OCI-M1 (cell line): ENCODE results near the gene HBS1L.
"Not testable (repeated sequence)": the region's sequence is repeated elsewhere in the genome, so short reads cannot be mapped to it uniquely, and the experiment has no call there.

Experiments
- DNase-seq: peaks from one replicate; lab custom pipeline; 2025; lab: John Stamatoyannopoulos, UW

The HBS1L gene

DNA sequence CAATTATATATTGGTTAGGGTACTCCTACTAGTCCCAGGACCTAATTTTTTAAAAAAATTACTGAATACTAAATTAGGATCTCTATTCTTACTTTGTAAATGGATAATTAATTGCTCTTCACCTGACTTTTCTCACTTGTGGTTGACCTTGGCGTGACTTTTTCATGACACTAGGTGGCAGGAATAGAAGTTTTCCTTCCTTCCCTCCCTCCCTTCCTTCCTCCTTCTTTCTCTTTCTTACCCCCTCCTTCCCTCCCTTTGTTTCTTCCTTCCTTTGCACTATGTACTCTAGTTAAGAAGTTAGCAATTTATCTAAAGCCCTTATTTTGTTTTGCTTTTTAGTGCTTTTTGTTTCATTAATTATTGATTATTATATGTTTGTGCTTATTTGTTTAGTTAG is 20.4 kb upstream of the HBS1L start:
- DNase-seq = peak; percentile 86

DNA sequence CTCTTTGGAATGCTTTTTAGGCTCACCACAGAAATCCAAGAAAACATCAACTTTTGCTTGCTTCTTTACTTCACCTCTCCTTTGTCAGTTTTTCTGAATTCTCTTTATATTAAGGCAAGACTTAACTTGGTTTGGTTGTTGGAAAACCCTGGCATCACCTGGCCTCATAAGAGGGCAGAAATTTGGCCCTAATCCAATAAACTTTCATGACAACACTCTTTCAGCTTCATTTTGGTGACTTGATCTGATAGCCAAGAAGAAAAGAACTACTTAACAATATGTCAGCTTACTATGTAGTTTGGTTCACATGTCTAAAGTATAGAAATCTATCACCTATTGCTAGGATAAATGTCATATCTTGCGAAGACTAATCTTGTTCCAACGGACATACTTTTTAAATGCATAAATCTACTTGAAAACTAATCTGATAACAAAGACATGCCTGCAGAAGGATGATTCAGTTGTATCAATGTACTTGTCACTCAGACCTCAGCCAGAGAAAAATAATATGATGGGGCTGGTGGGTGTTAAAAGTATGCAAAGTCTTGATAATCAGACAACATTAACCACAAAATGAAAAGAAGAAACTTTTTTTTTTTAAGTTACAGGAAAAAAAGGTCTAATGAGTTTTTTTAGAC is 19.3 kb upstream of the HBS1L start:
- DNase-seq = peak; percentile 94

DNA sequence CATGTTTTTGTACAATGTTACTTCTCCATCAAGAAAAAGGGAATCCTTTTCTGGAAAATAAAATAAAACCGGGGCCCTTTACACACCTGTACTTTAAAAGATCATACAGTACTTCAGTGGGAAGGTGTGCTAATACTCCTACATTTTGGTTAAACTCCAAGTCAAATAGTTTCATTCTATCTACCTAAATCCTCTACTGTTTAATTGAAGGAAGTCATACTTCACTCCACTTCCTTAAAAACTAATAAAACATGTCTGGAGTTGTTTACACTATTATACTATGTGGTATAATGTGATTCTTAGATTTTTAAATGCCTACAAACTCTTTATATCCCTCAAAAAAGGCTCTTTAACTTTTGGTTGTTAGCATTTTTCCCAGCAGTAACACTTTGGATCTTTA is 18.6 kb upstream of the HBS1L start:
- DNase-seq = no peak

DNA sequence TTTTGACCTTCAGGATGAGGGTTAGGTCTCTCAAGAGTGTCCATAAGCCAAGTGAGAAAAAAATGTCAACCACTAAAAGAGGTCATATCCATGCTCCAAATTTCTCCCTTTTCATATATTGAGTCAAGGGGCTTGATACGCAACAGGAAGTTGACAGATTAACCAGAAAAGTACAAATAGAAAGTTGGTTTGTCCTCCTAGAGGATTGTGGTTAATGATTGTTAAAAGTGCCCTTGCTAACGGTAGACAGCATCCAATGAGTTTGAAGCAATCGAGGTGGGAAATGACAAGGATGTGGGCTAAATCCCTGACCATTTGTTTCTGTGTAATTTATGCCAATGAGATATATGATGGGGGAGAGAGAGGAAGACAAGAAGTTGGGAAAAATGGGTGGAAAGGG is 18.1 kb upstream of the HBS1L start:
- no peak for DNase-seq

DNA sequence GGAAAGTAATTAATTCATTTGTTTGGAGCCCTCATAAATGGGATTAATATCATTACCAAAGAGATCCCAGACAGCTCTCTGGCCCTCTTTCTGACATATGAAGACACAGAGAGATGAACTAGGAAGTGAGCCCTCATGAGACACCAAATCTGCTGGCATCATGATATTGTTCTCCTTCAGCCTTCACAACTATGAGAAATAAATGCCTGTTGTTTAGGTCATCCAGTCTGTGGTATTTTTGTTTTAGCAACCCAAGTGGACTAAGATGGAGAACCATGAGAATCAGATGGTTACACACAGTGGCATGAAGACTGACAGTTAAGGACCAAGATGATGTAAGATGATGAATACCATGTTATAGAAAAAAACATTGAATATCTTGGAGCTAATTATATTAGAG is 16.9 kb upstream of the HBS1L start:
- no peak for DNase-seq

DNA sequence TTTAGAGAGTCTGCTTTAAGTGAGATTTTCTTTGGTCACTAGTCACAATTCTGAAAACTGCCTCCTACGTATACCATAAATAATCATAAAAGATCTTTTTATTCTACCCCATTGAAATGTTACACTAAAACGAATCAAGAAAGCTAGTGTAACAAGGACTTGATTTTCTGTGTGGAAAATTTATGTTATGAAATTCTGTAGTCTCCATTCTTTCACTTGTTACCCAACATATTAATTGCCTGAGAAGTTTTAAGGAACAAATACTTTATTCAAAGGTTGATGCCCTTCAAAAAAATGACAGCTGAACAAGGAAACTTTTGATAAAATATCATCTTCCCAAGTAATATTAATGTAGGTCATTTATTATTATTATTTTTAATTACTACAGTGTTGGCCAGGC is 13.3 kb upstream of the HBS1L start:
- no peak for DNase-seq

DNA sequence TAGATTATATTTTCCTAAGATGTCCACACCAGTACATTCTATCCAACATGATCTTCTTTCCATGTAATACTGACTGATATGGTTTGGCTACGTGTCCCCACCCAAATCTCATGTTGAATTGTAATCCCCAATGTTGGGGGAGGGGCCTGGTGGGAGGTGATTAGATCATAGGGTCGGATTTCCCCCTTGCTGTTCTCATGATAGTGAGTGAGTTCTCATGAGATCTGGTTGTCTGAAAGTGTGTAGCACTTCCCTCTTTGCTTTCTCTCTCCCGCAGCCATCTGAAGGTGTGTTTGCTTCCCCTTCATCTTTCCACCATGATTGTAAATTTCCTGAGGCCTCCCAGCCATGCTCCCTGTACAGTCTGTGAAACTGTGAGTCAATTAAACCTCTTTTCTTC is 12.2 kb upstream of the HBS1L start:
- DNase-seq = no peak

DNA sequence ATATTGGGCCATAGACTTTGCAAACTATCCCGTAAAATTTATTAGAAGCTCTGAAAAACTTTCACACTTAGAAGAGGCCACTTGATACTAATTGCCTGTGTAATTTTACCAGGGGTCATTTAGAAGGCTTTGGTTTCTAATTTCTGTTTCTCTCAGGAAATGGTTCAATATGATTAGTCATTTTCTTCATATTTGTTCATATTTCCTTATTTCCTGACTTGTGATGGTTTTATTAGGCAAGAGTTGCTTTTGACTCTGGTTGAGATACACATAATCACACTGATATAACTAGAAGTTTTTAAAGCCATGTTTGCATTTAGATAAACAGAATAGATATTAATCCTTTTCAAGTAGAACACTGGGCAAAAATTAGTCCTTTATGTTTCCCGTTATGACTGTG is 11.8 kb upstream of the HBS1L start:
- DNase-seq = no peak

DNA sequence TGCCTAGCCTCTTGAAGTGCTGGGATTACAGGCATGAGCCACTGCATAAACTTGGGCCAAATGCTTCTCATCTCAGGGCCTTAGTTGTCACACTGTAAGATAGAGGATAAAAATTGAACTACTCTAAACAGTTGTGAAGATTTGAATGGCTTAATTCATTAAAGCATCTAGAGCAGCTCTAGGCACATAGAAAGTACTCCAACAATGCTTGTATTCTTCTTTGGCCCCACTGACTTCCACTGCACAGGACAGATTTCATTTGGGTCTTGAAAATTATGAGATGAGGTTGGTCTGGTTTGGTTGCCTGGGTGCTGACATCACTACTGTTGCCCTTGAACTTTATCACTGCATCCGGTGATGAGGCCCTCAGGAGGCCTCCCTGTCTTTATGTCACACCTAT is 10.0 kb upstream of the HBS1L start:
- DNase-seq = no peak

DNA sequence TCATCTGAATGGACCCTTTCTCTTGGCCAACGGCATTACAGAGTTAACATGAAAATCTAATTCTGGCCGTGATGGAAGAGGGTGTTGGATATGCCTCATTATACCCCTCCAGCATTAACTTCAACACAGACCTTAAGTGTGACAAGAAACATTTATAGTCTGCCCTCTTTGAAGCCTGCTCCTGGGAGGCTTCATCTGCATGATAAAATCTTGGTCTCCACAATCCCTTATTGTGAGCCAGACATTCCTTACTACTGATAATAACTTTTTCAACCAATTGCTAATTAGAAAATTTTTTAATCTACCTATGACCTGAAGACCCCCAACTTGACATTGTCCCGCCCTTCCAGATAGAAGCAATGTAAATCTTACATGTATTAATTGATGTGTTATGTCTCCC is 9.3 kb upstream of the HBS1L start:
- DNase-seq = no peak

DNA sequence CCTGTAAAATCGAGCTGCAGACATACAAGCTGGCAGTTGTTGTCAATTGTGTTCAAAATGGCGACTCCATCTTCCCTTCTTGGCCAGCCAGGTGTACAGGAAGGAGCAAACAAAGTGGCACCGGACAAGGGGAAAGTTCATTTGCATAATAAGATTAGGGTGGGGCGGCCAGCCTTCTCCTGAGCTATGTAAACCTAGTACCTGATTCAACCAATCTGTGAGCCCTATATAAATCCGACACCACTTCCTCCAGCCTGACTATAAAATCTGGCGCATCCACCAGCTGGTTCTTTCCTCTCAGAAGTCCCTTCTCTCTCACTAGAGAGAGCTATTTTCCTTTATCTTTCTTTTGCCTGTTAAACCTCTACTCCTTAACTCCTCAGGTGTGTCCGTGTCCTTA is 8.1 kb upstream of the HBS1L start:
- no peak for DNase-seq

DNA sequence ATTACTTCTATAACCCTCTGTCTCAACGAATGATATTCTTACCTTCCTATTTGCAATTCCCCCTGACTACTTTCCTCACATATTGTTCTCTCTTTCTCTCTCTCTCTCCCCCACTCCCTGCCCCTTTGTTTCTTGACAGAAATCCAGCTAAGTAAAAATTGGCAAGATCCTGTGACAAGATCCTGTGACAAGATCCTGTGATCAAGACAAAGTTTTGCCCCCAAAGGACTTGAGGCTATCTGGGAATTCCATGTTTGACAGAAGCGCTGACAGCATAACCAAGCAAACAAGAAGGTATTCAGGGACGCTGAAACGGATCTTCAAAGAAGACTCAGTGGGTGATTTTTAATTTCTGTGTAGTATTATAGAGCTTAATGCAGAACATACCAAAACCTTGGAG is 5.5 kb upstream of the HBS1L start:
- no peak for DNase-seq

DNA sequence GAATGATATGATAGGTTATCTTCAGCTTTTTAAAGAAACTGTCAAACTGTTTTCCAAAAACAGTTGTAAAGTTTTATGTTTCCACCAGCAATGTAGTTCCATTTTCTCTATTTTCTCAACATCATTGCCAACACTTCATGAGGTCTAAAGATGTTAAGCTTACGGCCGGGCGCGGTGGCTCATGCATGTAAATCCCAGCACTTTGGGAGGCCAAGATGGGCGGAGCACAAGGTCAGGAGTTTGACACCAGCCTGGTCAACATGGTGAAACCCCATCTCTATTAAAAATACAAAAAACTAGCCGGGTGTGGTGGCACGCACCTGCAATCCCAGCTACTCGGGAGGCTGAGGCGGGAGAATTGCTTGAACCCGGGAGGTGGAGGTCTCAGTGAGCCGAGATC is 3.7 kb upstream of the HBS1L start:
- not testable (repeated sequence) for DNase-seq

DNA sequence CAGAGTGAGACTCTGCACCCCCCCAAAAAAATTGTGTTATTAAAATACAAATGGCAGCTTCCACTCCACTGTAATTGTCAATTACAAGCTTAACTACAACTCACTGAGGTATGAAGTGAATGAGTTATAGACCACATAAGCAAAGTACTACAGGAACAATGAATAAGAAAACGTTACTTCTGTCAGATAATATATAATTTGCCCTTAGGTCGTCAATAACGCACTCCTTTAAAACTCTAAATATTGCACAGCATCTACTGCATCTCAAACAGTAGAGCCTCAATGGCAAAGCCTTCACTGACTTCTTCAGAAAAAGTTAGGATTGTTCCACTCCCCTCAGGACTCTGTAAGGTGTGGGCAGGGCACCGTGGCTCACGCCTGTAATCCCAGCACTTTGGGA is 2.0 kb upstream of the HBS1L start:
- no peak for DNase-seq

DNA sequence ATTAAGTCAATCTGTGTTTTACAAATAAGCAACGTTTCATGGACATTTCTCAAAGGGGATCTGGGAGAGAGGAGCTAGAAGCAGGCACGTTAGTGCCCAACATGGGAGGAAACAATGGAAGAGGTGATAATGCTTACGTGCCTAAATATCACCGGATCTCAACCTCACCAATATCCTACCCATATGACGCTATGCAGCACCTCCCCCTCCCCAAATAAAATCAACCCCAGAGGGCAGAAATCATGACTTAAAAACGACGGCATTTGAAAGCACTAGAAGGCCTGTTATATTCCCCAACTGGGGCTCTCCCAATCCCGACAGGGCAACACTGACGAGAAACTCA is 425 bp downstream of the HBS1L start:
- DNase-seq = peak; percentile 77

DNA sequence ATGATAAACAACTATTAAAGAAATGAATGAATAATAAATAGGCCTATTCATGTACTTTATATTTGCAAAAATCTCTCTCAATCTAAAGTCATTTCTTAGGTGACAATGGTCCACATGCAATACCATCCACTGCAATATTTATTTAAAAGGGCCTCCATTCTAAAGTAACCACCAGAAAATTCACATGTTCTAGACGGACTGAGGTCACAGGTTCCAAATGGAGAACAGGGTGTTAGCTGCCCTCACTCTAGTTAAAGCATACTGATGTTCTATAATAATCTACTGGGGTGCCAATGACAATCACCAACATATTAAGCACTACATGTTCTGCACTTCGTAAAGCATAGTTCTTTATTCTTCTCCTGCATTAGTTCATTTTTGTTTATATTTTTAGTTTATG is 1.2 kb downstream of the HBS1L start:
- DNase-seq = no peak

DNA sequence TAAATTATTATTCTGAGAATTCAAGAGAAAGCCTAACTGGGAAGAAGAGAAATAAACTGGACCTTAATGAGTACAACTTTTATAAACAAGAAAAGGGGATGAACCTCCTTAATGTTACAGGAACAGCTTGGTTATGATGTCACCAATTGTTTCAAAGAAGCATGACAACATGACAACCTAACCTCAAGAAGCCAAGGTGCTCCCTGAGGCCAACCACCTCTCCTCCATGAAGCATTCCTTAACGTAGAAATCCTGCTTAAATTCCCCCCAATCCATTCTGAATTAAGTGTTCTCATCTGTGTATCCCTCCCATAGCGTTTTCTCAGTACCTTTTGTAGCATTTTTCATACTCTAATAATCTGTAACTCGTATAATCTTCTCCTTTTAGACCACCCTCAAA is 1.7 kb downstream of the HBS1L start:
- DNase-seq = peak; percentile 65

DNA sequence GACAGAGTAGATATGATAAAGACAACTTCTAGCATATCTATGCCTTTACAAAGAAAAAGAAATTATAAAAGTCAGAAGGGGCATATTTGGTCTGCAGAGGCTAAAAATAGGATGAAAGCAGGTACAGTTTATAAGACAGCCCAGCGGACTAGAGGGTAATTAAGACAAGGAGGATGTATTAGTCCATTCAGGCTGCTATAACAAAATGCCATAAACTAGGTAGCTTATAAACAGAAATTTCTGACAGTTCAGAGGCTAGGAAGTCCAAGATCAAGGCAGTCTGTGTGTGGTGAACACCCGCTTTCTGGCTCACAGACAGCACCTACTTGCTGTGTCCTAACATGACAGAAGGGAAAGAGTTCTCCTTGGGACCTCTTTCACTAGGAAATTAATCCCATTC is 5.7 kb downstream of the HBS1L start:
- no peak for DNase-seq

DNA sequence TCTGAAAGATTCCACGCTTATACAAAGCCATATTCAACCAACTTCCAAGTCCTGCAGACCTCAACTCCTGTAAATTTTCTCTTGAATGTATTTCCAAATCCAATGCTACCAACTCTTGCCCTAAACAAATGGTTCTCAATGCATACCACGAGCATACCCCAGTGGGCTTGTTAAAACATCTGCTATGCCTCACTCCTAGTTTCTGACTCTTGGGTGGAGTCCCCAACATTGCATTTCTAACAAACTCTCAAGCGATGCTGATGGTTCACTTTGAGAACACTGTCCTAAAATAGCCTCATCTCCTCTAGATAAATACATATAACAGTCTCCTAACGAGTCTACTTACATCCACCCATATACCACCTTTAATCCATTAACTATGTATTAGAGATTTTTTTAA is 7.3 kb downstream of the HBS1L start:
- no peak for DNase-seq

DNA sequence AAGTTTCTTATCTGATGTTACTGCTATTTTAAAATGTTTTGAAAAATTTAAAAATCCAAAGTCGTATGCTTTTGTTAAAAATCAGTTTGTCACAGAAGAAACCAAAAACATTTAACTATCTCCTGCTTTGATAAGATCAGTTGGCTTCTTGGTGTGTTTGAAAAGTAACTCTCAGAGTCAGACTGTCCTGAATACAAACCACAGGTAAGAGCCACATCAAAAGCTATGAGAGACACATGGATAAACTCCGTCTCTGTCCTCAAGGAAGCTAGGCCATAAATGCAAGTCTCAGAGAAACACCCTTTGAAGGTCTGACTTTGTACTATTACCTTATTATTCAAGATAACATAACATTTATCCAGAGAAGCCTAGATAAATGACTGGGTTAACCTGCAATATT is 7.7 kb downstream of the HBS1L start:
- DNase-seq = no peak

DNA sequence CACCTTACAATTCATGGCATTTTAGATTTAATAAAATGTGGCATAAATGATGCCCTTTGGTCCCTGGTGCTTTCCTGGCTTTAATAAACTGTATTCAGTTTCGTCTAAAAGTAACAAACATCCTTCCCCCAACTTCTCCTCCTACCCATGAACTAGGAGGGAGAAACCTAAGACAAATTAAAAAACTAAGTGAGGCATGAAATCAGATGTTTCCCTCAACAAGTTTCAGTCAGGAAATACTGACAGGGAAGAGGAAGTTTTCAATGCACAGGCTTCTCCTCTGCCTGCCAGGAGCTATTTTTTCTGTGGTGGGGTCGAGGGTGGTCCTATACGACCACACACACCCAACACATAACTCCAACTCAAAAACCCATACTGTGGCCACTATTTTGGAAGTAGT is 10.0 kb downstream of the HBS1L start:
- no peak for DNase-seq

DNA sequence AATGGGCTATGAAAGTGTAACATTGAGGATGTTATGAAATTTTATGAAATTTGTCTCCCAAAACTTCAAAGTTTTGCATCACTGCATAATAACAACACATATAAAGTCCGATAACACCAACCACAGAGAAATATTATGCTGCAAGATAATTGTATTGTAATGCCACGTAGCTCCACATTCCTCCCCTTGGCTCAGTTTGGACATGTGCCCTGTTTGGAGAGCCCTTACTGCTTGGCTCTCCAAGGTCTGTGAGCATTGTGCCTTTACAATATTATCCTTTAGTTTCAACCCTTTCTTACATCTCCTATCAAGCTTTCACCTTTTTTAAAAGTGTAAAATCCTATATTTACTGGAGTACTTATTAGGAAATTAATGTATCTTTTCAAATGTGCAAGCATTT is 10.8 kb downstream of the HBS1L start:
- DNase-seq = no peak

DNA sequence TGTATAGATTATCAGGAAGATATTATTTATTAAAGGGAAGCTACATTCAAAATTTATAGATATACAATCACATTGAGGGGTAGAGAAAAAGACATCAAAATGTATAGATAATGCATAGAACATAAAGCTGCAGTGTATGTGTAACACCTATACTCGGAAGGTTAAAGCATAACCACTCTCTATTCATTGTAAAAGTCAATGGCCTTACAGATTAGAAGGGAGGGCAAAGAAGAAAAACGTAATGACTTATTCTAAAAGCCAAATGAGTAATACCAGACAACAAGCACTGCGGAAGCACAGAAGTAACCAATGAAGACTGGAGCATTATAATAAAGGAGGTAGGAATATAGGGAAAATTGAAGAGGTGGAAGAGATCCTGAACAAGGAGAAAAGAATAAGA is 11.3 kb downstream of the HBS1L start:
- no peak for DNase-seq

DNA sequence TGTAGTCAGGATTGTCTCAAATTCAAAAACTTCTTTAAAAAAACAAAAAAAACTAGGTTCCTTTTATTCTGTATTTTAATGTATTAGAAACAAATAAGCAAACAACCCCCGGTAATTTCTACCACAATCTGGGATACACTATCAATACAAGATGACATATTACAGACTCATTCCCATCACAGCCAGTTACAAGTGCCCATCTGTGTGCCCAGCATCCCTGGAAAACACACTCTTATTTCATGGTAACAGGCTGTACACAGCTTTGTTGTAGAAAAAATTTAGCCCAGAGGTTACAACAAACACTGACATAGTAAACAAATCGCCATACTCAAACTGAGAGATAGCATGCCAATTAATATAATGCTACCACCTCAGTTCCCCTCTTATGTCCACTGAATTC is 16.3 kb downstream of the HBS1L start:
- no peak for DNase-seq

DNA sequence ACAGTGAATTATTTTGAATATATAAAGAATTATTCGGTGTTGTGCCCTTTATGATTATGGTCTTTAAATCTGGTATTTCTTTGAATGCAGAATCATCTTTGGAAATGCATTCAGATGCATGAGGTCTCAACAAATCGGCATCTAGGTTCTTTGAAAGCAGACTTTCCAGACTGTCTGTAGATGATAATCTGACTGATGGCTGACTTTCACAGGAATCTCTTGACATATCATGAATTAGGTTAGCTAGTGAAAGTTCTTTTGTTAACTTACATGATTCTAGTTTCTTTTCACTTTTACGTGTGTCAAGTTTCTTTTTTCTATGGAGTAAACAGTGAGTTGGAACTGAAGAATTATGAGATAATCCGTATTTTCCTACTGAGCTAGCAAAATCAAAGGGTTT is 17.1 kb downstream of the HBS1L start:
- DNase-seq = no peak
